GM21423 (cell line): ENCODE data around the gene GMPPB.
"Not testable (repeated sequence)": the region's sequence is repeated elsewhere in the genome, so short reads cannot be mapped to it uniquely, and the experiment has no call there.

ENCODE experiments used
- ATAC-seq: cut with Tn5 transposase; IDR thresholded peaks from one replicate; pipeline ENCODE4 v1.9.1; 2021; ENCODE audit warnings: mild to moderate bottlenecking, moderate library complexity; ENCODE audit not compliant: unreplicated experiment

GMPPB gene

GRCh38 chr3:49723628-49724551 is at the start of gene GMPPB:
Gene GMPPB, minus strand, starts transcription at chr3:49723951. Its CDS starts 225 bp downstream, at chr3:49723726.
- peak; percentile 71 for ATAC-seq

GRCh38 chr3:49772703-49773102 is 49.0 kb upstream of the GMPPB start:
- no peak for ATAC-seq

GRCh38 chr3:49771340-49771938 is 47.7 kb upstream of the GMPPB start:
- ATAC-seq = no peak

GRCh38 chr3:49769926-49770325 is 46.2 kb upstream of the GMPPB start:
- no peak for ATAC-seq

GRCh38 chr3:49769286-49769915 is 45.6 kb upstream of the GMPPB start:
- ATAC-seq = no peak

GRCh38 chr3:49763981-49764380 is 40.2 kb upstream of the GMPPB start:
- no peak for ATAC-seq

- ATAC-seq = no peak
Measured at GRCh38 chr3:49761661-49762060, 37.9 kb upstream of the GMPPB start.

- ATAC-seq = no peak
Measured at GRCh38 chr3:49759226-49759625, 35.5 kb upstream of the GMPPB start.

- ATAC-seq = no peak
Measured at GRCh38 chr3:49757197-49757596, 33.4 kb upstream of the GMPPB start.

- no peak for ATAC-seq
Measured at GRCh38 chr3:49756036-49756435, 32.3 kb upstream of the GMPPB start.

- no peak for ATAC-seq
Measured at GRCh38 chr3:49754536-49754935, 30.8 kb upstream of the GMPPB start.

GRCh38 chr3:49751501-49751900 is 27.8 kb upstream of the GMPPB start:
- ATAC-seq = no peak

GRCh38 chr3:49750056-49750455 is 26.3 kb upstream of the GMPPB start:
- no peak for ATAC-seq

GRCh38 chr3:49748874-49749273 is 25.1 kb upstream of the GMPPB start:
- not testable (repeated sequence) for ATAC-seq

- no peak for ATAC-seq
Measured at GRCh38 chr3:49747792-49748480, 24.2 kb upstream of the GMPPB start.

GRCh38 chr3:49745986-49746385 is 22.2 kb upstream of the GMPPB start:
- no peak for ATAC-seq

- no peak for ATAC-seq
Measured at GRCh38 chr3:49740427-49740826, 16.7 kb upstream of the GMPPB start.

- no peak for ATAC-seq
Measured at GRCh38 chr3:49738067-49738713, 14.4 kb upstream of the GMPPB start.

GRCh38 chr3:49734752-49735151 is 11.0 kb upstream of the GMPPB start:
- no peak for ATAC-seq

- no peak for ATAC-seq
Measured at GRCh38 chr3:49733551-49733950, 9.8 kb upstream of the GMPPB start.

GRCh38 chr3:49732597-49732996 is 8.8 kb upstream of the GMPPB start:
- no peak for ATAC-seq
